ENCODE measurements around the gene SLC6A17. TPM values are rescaled to one million over a fixed set of nuclear protein-coding genes. Genes with fewer than 3 reads are reported as not detected.

SLC6A17 gene
- total RNA-seq, 2 experiments from 2014 or later, result not detected

- ATAC-seq, result no peak
- H3K4me1 Mint-ChIP-seq, result no peaks in the 10 kb centered on the region
- no peak for DNase-seq
- H3K36me3 Mint-ChIP-seq, result no peaks in the 10 kb centered on the region
- H3K9me3 Mint-ChIP-seq (ENCODE audit: low read depth), result no peaks in the 10 kb centered on the region
- CTCF ChIA-PET, result no interaction called here
- no peak overlapping the region for H3K27ac Mint-ChIP-seq
- no peak overlapping the region for H3K4me3 Mint-ChIP-seq
- H3K27me3 Mint-ChIP-seq, result no peaks in the 10 kb centered on the region
These were observed 20.8 kb downstream of the SLC6A17 start for GRCh38 chr1:110170766-110171733.

GRCh38 chr1:110172001-110172400, 21.7 kb downstream of the SLC6A17 start:
- no peak for ATAC-seq
- Mint-ChIP-seq H3K9me3 (ENCODE audit: low read depth) (no peaks in the 10 kb centered on the region), H3K4me3 (no peak overlapping the region), H3K27ac (no peak overlapping the region), H3K27me3 (no peaks in the 10 kb centered on the region), H3K36me3 (no peaks in the 10 kb centered on the region), H3K4me1 (no peaks in the 10 kb centered on the region)
- CTCF ChIA-PET, result interaction anchor here (1.0 kb wide), 1 partner anchor 112 kb away, joined by 3 read pairs; no protein-coding TSS in a partner anchor
- DNase-seq, result no peak

GRCh38 chr1:110173466-110174105, 23.3 kb downstream of the SLC6A17 start:
- no peaks in the 10 kb centered on the region for H3K9me3 Mint-ChIP-seq (ENCODE audit: low read depth)
- ATAC-seq (no peak), DNase-seq (no peak)
- H3K4me3 Mint-ChIP-seq, result no peak overlapping the region
- H3K4me1 Mint-ChIP-seq, result no peaks in the 10 kb centered on the region
- no peaks in the 10 kb centered on the region for H3K36me3 Mint-ChIP-seq
- CTCF ChIA-PET, result no interaction called here
- no peak overlapping the region for H3K27ac Mint-ChIP-seq
- H3K27me3 Mint-ChIP-seq, result peaks cover 5% of the 10 kb centered on the region

GRCh38 chr1:110174961-110175360, 24.7 kb downstream of the SLC6A17 start:
- Mint-ChIP-seq H3K27ac (no peak overlapping the region), H3K27me3 (peaks cover 5% of the 10 kb centered on the region), H3K36me3 (no peaks in the 10 kb centered on the region), H3K9me3 (ENCODE audit: low read depth) (no peaks in the 10 kb centered on the region), H3K4me3 (no peak overlapping the region), H3K4me1 (no peaks in the 10 kb centered on the region)
- no peak for DNase-seq
- CTCF ChIA-PET, result no interaction called here
- no peak for ATAC-seq

GRCh38 chr1:110176299-110176956, 26.1 kb downstream of the SLC6A17 start:
- Mint-ChIP-seq H3K4me3 (no peak overlapping the region), H3K36me3 (no peaks in the 10 kb centered on the region), H3K9me3 (ENCODE audit: low read depth) (no peaks in the 10 kb centered on the region), H3K27ac (no peak overlapping the region), H3K27me3 (peaks cover 5% of the 10 kb centered on the region), H3K4me1 (no peaks in the 10 kb centered on the region)
- DNase-seq, result no peak
- CTCF ChIA-PET, result interaction anchor here (1.6 kb wide), 1 partner anchor 321 kb away, joined by 3 read pairs; no protein-coding TSS in a partner anchor
- no peak for ATAC-seq

DNA sequence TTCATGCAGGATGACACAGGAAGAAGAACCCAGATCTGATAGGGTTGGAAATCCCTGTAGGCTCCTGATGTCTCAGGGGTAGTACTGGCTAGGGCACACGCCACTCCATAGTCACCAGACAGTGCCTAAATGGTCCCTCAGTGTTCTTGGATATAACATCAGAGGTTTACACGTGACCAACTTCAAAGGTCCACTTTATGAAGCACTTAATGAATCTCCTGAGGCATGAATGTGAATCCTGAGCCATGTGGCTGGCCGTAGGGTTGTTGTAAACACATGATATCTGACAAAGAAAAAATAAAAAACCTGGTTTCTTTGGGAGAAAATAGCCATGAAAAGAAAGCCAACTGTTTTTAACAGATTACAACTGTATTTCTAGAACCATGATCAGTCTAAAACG, 27.5 kb downstream of the SLC6A17 start:
- CTCF ChIA-PET, result no interaction called here

GRCh38 chr1:110183642-110184167, 33.4 kb downstream of the SLC6A17 start:
- Mint-ChIP-seq H3K27ac (no peak overlapping the region), H3K9me3 (ENCODE audit: low read depth) (no peaks in the 10 kb centered on the region), H3K4me1 (no peaks in the 10 kb centered on the region), H3K27me3 (peaks cover 23% of the 10 kb centered on the region), H3K4me3 (no peak overlapping the region), H3K36me3 (no peaks in the 10 kb centered on the region)
- ATAC-seq (no peak), DNase-seq (no peak)
- CTCF ChIA-PET, result interaction anchor here (1.0 kb wide), 1 partner anchor 13 kb away, joined by 3 read pairs; no protein-coding TSS in a partner anchor

More for the DNA sequence above, 27.5 kb downstream of the SLC6A17 start:
- Mint-ChIP-seq H3K27me3 (peaks cover 5% of the 10 kb centered on the region), H3K4me3 (no peak overlapping the region), H3K4me1 (no peaks in the 10 kb centered on the region), H3K27ac (no peak overlapping the region), H3K9me3 (ENCODE audit: low read depth) (no peaks in the 10 kb centered on the region), H3K36me3 (no peaks in the 10 kb centered on the region)
- DNase-seq (no peak), ATAC-seq (no peak)

GRCh38 chr1:110184446-110184845, 34.2 kb downstream of the SLC6A17 start:
- no peaks in the 10 kb centered on the region for H3K9me3 Mint-ChIP-seq (ENCODE audit: low read depth)
- H3K27me3 Mint-ChIP-seq, result peaks cover 27% of the 10 kb centered on the region
- H3K4me3 Mint-ChIP-seq, result no peak overlapping the region
- H3K4me1 Mint-ChIP-seq, result no peaks in the 10 kb centered on the region
- no peak overlapping the region for H3K27ac Mint-ChIP-seq
- ATAC-seq (no peak), DNase-seq (no peak)
- H3K36me3 Mint-ChIP-seq, result no peaks in the 10 kb centered on the region
- CTCF ChIA-PET, result interaction anchor here (1.0 kb wide), 1 partner anchor 13 kb away, joined by 3 read pairs; no protein-coding TSS in a partner anchor

DNA sequence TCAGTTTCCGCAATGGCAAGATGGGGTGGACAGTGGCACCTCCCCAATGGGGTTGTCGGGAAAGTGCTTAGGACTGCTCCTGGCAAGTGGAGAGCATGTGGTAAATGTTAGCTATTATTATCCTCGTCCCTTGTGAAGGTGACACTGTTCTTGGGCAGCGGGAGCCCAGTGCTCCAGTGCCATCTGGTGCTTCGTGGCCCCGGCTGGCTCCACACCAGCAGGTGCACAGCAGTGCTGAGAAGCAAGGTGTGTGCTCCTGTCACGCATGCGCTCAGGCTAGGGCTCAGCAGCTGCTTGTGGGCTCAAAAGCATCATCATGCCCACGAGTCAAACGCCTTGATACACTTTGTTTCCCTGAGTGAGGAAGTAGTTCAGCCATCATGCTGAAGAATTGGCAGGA, 34.9 kb downstream of the SLC6A17 start:
- no peaks in the 10 kb centered on the region for H3K9me3 Mint-ChIP-seq (ENCODE audit: low read depth)
- no peak for ATAC-seq
- DNase-seq, result no peak
- H3K4me3 Mint-ChIP-seq, result no peak overlapping the region
- H3K36me3 Mint-ChIP-seq, result no peaks in the 10 kb centered on the region
- CTCF ChIA-PET, result interaction anchor here (1.0 kb wide), 1 partner anchor 12 kb away, joined by 3 read pairs; no protein-coding TSS in a partner anchor
- H3K4me1 Mint-ChIP-seq, result no peaks in the 10 kb centered on the region
- H3K27ac Mint-ChIP-seq, result no peak overlapping the region
- peaks cover 31% of the 10 kb centered on the region for H3K27me3 Mint-ChIP-seq

GRCh38 chr1:110186558-110186957, 36.3 kb downstream of the SLC6A17 start:
- Mint-ChIP-seq H3K4me3 (no peak overlapping the region), H3K27me3 (peaks cover 31% of the 10 kb centered on the region), H3K36me3 (no peaks in the 10 kb centered on the region), H3K27ac (no peak overlapping the region), H3K4me1 (no peaks in the 10 kb centered on the region), H3K9me3 (ENCODE audit: low read depth) (no peaks in the 10 kb centered on the region)
- ATAC-seq (no peak), DNase-seq (no peak)
- CTCF ChIA-PET, result interaction anchor here (0.8 to 1.7 kb wide), 3 partner anchors 10 to 273 kb away, joined by 3 to 7 read pairs (median 3); no protein-coding TSS in a partner anchor

DNA sequence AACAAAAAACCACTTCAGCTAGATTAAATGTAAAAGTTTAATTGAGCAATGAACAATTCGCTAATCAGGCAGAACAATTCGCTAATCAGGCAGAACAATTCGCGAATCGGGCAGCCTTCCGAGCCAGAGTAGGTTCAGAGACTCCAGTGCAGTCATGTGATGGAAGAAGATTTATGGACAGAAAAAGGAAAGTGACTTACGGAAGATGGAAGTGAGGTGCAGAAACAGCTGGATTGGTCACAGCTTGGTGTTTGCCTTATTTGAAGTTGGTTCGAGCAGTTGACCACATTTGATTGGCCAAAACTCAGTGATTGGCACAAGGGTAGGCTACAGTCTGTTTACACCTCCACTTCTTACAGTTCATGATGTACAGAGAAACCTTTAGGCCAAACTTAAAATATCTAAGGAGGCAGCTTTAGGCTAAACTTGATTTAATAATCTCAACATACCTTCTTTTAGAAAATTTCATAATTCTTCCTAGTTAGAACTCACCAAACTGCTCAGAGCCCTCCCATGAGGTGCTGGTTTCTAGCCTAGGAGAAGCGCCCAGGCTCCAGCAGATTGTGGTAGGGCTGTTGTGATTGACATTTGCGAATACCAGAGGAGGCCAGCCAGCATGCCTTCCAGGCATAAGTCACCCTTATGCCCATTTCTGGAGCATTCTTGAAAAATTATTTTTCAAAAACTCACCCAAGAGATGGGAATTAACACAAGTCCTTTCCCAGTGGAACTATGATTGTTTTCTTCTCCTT, 37.0 kb downstream of the SLC6A17 start:
- DNase-seq (no peak), ATAC-seq (no peak)
- CTCF ChIA-PET, result interaction anchor here (0.6 to 1.7 kb wide), 4 partner anchors 9 to 277 kb away, joined by 3 to 7 read pairs (median 3); no protein-coding TSS in a partner anchor
- no peaks in the 10 kb centered on the region for H3K9me3 Mint-ChIP-seq (ENCODE audit: low read depth)
- H3K36me3 Mint-ChIP-seq, result no peaks in the 10 kb centered on the region
- no peaks in the 10 kb centered on the region for H3K4me1 Mint-ChIP-seq
- H3K4me3 Mint-ChIP-seq, result no peak overlapping the region
- peaks cover 31% of the 10 kb centered on the region for H3K27me3 Mint-ChIP-seq
- H3K27ac Mint-ChIP-seq, result no peak overlapping the region

GRCh38 chr1:110188035-110188618, 37.8 kb downstream of the SLC6A17 start:
- no peak overlapping the region for H3K27ac Mint-ChIP-seq
- H3K36me3 Mint-ChIP-seq, result no peaks in the 10 kb centered on the region
- H3K4me1 Mint-ChIP-seq, result no peaks in the 10 kb centered on the region
- DNase-seq (no peak), ATAC-seq (no peak)
- H3K27me3 Mint-ChIP-seq, result peaks cover 31% of the 10 kb centered on the region
- CTCF ChIA-PET, result interaction anchor here (0.9 to 1.2 kb wide), 2 partner anchors 9 to 276 kb away, joined by 3 to 4 read pairs; no protein-coding TSS in a partner anchor
- H3K4me3 Mint-ChIP-seq, result no peak overlapping the region
- no peaks in the 10 kb centered on the region for H3K9me3 Mint-ChIP-seq (ENCODE audit: low read depth)
